Stimulated activated CD4-positive, alpha-beta T cell treated with anti-CD3 and anti-CD28 coated beads, TNF-alpha, amount 100 ng/mL, for 48 hours (primary cell): ENCODE results near the gene XPO6.

Source experiments
- DNase-seq, 3 donors: peaks; one replicate each; pipeline ENCODE4 v3.0.0-alpha.2; 2020; ENCODE audit warnings: low read depth in 3 of 3

Gene XPO6

GRCh38 chr16:28089992-28090365, 121.8 kb downstream of the XPO6 start:
- no peak for DNase-seq

- no peak for DNase-seq
Measured at GRCh38 chr16:28089205-28089991, 122.4 kb downstream of the XPO6 start.

- no peak for DNase-seq
Measured at GRCh38 chr16:28087675-28088300, 124.0 kb downstream of the XPO6 start.

- no peak for DNase-seq
Measured at GRCh38 chr16:28087140-28087660, 124.6 kb downstream of the XPO6 start.

- no peak for DNase-seq
Measured at GRCh38 chr16:28086186-28087139, 125.3 kb downstream of the XPO6 start.

- DNase-seq: no peak
Measured at GRCh38 chr16:28085389-28086171, 126.2 kb downstream of the XPO6 start.

GRCh38 chr16:28084209-28084608, 127.6 kb downstream of the XPO6 start:
- DNase-seq: no peak

- DNase-seq: no peak
Measured at GRCh38 chr16:28082624-28083023, 129.1 kb downstream of the XPO6 start.

GRCh38 chr16:28081391-28081968, 130.3 kb downstream of the XPO6 start:
- DNase-seq: no peak

- no peak for DNase-seq
Measured at GRCh38 chr16:28078261-28078660, 133.5 kb downstream of the XPO6 start.

GRCh38 chr16:28073836-28074235, 137.9 kb downstream of the XPO6 start:
- no peak for DNase-seq

GRCh38 chr16:28072087-28072486, 139.7 kb downstream of the XPO6 start:
- no peak for DNase-seq

- no peak for DNase-seq
Measured at GRCh38 chr16:28069971-28070794, 141.6 kb downstream of the XPO6 start.

- DNase-seq: no peak
Measured at GRCh38 chr16:28068976-28069375, 142.8 kb downstream of the XPO6 start.

- no peak for DNase-seq
Measured at GRCh38 chr16:28067604-28068379, 144.0 kb downstream of the XPO6 start.

GRCh38 chr16:28064706-28065249, 147.0 kb downstream of the XPO6 start:
- DNase-seq: no peak

- DNase-seq: no peak
Measured at GRCh38 chr16:28064150-28064549, 147.6 kb downstream of the XPO6 start.

- DNase-seq: no peak
Measured at GRCh38 chr16:28063591-28064061, 148.1 kb downstream of the XPO6 start, which contains the start of gene GSG1L. TSS of gene GSG1L (minus strand) at chr16:28063714. CDS start at chr16:28063424, 290 bp downstream.
